NCI-H2227 (cell line): Measurements from ENCODE around the gene STK10.
"Not testable (repeated sequence)": the region's sequence is repeated elsewhere in the genome, so short reads cannot be mapped to it uniquely, and the experiment has no call there.

Source experiments
- DNase-seq: peaks from one replicate; lab custom pipeline; 2025; ENCODE audit not compliant: unreplicated experiment; lab: John Stamatoyannopoulos, UW

Gene STK10

DNA sequence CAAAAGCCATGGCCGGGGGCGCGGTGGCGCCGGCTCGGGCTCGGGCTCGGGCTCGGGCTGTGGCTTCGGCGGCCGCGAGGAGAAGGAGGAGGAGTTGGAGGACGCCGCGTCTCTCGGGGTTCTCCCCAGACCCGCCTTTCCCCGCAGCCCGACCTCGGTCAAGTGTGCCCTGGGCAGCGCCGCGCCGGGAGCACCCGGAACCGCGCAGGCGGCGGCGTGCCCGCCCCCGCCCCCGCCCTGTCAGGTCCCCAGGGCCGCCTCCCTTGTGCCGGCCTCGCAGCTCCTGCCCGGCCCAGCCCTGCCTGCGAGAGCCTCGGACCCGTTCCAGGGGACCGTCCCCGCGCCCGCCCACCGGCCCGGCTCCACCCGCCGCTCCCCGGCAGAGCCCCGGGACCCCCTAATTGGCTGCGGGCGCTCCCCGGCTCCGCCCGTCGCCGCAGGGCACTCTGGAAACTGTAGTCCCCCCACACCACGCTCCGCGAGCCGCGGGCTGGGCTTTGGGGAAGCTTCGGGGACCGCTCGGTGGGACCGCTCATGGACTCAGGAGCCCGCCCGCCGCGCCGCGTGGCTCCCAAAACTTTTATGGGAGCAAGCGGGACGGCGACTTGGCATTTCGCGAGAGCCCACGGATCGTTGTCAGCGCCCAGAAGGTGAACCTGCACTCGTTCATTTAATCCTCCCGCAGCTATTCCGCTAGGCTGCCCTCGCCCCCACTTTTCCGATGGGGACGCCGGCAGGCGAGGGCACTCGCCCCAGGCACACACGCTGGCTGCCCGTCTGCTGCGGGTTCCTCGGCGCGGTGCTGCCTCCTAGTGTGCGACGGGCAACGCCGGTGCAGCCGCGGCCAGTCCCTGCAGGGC is at the start of gene STK10:
Gene STK10 (minus strand): TSS at position 192 of the 860 bp plus-strand sequence. CDS start 182 bp downstream, at position 10.
- peak; percentile 90 for DNase-seq

DNA sequence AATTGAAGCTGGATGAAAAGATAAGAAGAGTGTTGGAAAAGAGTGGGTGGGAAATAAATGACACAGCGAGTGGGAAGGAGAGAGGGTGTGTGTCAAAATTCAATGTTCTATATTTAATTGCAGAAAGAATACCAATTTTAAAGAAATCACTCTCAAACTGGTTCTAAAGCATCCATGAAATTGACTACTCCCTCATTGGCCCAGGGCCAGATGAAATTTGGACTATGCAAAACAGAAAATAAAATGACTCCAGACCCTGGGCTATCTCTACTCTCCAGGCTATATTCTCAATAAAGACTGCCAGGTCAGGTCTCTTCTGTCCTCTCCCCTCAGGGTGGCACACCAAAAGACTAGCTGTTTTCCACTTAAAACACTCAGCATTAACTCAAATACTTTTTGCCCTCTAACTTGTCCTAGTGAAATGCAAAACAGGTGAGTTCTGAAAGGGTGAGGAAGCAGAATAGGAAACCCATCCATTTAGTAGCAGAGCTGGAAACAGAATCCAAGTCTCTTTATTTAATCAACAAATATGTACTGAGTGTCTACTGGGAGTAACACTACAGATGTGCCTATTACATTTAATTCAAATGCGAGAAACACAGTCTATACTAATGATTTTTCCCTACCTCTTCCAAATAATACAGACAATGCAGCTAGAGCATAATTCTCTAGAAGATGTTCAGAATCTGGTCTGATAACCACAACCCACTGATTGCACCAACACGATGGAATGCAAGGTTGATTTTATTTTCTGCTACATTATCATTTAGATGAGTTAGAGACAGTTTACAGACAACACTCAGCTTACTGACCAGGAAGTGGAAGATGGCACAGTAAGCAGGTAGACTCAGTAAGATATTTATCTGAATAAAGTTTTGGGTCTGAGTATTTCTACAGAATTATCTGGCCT is 48.1 kb upstream of the STK10 start:
- no peak for DNase-seq

DNA sequence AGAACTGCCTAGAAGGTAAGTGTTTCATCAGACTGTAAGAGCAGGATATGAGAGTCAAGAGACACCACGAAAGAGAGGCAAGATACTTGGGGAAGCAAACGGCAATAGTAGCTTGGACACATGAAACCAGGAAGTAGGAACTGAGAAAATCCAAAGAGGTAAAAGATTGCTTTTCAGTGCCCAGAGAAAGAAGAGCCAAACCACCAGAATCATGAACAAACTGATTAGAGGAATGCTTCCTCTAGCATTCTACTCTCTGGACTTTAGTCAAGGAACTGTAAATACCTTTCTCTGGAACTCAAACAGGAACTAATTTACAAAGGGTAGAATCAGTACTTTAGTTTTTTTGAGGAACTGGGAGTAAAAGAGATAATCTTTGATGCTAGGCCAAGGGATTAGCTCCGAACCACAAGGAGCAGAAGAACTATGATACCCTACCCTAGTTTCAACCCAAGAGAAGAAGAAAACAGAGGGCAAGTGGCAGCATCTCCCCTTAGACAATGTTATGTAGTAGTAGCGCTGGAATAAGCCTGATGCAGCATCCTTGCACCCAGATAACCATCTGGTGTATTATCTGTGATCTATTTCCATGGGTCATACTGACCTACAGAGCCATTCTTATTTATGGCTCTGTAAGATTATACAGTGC is 47.2 kb upstream of the STK10 start:
- no peak for DNase-seq

DNA sequence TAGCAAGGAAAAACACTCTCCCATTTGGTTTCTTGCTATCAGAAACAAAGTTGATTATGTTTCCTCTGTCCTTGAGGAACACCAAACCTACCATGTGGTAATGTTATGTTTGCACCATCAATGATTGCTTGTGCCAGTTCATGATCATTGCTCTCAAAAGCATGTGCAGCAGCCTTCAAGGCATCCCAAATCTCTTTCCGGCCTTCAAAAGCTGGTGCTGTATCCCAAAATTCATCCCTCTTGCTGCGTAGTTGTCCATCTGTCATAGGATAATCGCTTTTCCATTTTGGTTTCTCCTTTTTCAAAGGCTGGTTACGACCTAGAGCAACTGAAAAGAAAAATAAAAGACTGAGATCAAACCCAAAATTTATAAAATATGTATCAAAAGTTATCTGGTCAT is 46.0 kb upstream of the STK10 start:
- DNase-seq = no peak

DNA sequence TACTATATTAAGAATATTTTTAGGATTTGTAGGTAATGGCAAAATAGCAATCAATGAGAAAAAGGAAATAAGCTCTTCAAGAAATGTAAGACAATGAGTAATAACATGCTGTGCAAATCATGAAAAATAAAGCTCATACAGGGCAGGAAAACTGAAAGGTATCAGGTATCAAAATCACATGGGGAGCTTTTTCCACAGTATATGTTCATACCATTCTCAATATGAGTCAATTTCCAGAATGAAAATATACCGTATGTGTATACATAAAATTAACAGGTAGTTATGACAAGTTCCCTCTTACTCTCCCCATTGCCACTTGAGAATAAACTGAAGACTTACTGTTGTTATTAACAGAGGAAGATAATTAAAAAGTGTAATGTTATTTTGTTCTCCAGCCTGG is 41.9 kb upstream of the STK10 start:
- no peak for DNase-seq

DNA sequence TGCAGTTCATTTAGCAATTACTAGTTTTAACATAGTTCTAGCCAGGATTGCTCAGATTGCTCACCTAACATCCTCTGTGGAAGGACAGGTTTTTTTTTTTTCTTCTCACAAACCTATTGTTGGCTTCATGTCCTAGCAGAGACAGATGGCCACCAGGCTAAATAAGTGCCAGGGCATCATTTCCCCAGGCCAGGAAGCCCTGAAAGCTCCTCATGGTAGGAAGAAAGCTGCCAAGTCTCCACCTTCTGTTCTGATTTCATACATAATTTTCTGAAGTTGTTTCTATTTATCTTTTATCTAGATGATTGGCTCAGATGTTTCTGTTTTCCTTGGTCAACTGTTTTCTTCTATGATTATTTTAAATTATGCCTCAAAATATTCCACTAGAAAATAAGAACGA is 37.0 kb upstream of the STK10 start:
- no peak for DNase-seq

DNA sequence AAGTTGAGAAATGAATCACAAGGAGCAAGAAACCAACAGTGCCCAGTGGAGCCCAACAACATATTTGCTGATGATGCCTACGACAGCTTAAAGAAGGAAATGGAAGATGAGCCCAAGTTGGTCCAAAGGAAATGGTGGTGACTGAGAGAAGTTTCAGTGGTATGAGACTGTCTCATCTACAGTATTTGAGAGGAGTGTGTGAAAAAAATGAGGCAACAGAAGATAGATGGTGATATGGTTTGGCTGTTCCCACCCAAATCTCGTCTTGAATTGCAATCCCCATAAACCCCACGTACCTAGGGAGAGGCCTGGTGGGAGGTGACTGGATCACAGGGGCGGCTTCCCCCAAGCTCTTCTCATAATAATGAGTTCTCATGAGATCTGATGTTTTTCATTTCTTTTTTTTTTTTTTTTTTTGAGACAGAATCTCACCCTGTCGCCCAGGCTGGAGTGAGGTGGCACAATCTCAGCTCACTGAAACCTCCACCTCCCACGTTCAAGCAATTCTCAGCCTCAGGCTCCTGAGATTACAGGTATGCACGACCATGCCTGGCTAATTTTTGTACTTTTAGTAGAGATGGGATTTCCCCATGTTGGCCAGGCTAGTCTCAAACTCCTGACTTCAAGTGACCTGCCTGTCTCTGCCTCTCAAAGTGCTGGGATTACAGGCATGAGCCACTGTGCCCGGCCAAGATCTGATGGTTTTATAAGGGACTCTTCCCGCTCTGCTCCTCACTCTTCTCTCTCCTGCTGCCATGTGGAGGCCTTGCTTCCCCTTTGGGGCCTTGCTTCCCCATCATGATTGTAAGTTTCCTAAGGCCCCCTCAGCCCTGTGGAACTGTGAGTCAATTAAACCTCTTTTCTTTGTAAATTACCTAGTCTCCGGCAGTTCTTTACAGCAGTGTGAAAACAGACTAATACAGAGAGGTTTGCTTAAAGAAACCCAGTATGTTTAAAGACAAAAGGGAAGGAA is 36.2 kb upstream of the STK10 start:
- DNase-seq = no peak

DNA sequence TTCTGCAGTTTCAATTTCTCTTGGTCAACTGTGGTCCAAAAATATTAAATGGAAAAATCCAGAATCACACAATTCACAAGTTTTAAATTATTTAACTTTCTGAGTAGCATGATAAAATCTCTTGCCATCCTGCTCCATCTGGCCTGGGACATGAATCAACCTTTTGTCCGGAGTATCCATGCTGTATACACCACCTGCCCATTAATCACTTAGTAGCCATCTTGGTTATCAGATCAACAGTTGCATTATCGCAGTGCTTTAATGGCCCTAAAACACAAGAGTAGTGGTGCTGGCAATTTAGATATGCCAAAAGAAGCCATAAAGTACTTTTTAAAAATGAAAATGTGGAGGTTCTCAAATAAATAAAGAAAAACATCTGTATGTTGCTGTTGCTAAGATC is 31.3 kb upstream of the STK10 start:
- no peak for DNase-seq

DNA sequence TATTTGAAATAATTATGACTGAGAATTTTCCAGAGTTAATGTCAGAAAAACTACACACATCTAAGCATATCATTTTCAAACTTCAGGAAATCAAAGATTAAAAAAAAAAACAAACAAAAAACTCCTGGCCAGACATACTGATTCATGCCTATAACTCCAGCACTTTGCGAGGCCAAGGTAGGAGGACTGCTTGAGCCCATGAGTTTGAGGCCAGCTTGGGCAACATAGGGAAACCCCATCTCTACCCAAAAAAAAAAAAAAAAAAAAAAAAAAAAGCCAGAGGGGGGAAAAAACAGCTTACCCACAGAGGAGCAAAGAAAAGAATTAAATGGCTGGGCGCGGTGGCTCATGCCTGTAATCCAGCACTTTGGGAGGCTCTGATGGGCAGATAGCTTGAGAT is 28.3 kb upstream of the STK10 start:
- DNase-seq = no peak

DNA sequence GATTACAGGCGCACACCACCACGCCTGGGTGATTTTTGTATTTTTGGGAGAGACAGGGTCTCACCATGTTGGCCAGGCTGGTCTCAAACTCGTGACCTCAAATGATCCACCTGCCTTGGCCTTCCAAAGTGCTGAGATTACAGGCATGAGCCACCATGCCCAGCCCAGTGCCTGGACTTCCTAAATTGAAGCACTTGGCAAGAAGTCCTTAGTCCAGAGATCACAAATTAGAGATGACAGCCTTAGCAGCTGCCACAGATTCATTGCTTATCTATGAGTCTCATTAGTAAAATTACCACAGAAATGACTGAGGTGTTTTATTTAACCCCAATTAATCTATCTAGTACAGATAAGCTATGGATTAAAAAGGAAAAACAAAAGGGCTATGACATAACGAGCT is 25.1 kb upstream of the STK10 start:
- DNase-seq = no peak

DNA sequence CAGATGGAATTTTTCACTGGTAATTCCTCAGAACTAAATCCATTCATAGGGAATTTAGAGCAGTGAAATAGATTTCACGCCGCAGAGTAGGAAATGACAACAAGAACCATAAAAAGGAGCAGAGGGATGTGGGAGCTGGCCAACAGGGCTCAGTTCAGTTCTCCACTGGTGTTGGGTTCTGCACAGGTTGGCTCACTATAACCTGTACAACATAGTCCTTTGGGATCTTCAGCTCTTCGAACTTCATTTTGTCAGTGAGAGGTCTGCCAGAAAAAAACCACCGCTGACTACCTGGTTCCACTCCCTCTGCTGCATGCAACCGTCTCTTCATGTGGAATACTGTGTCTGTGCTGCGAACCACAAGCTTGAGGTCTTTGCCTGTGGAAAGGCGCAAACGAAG is 23.7 kb upstream of the STK10 start:
- DNase-seq = no peak

DNA sequence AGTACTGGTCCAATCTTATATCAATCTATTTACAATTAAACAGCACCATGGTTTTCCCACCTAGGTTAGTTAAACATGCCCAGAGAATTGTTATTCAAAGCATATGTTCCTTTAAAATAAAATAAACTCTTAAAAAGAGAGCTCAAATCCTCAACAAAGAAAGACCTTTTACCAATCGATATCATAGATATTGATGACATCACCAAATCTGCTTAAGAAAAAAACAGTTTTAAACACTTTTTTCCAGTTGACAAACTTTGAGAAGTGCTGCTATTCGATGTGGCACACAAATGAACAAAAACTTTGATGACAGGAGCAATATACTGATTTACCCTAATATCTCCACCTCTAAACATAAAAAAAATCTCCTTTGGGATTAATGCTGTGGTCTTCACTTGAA is 21.7 kb upstream of the STK10 start:
- DNase-seq = no peak

DNA sequence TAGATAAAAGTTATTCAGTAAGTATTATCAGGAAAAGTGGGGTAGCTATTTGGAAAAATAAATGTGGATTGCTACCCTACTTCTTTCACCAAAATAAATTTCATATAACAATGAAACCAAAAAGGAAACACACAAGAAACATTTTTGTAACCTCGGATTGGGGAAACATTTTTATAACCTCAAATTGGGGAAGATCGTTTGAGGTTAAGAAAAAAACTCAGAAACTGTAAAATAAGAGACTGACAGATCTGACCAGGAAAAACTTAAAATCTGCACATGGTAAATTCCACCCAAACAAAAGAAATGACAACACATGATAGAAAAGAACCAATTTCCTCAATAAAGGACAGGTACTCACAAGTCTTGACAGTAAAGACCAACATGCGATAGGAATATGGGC is 19.5 kb upstream of the STK10 start:
- no peak for DNase-seq

DNA sequence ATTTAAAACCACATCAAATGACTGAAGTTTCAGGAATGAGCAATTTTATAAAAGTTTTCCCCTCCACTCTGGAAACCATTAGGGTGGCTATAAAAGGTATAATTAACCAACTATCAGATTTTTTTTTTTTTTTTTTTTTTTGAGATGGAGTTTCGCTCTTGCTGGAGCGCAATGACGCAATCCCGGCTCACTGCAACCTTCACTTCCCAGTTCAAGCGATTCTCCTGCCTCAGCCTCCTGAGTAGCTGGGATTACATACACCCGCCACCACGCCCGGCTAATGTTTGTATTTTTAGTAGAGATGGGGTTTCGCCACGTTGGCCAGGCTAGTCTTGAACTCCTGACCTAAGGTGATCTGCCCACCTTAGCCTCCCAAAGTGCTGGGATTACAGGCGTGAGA is 18.0 kb upstream of the STK10 start:
- DNase-seq = not testable (repeated sequence)

DNA sequence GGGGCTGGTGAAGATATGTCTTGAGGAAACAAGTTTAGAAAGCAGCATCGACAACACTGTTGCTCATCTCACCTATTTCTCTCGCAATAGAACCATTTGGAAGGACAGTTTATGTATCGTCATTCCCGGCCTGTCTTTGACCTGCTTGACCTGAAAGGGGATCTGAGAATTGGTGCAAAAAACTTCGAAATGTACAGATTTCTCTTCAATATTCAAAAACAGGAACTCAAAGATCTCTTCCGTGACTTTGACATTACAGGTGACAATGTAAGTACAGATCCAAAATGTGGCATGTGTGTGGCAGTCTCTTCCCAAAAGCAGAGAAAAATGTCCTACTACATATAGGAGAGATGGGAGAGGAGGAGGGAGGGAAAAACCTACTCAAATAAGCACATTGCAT is 12.5 kb upstream of the STK10 start:
- DNase-seq = no peak

DNA sequence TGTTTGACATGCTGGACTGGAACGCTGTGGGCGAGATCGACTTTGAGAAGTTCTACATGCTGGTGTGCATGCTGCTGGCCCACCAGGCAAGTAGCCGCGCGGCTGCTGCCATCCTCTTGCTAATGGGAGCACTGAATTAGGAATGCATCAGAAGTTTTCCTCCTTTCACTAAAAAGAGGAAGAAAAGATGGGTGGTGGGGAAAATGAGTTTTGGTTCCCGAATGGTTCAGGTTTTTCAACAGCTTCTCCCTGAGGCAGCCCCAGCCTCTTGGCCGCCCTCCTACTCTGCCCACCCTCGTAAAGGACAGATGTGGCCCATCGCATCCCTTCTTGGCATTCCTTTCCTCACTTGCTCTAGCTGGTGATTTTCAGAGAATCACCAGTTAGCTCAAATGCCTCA is 11.4 kb upstream of the STK10 start:
- DNase-seq = no peak

DNA sequence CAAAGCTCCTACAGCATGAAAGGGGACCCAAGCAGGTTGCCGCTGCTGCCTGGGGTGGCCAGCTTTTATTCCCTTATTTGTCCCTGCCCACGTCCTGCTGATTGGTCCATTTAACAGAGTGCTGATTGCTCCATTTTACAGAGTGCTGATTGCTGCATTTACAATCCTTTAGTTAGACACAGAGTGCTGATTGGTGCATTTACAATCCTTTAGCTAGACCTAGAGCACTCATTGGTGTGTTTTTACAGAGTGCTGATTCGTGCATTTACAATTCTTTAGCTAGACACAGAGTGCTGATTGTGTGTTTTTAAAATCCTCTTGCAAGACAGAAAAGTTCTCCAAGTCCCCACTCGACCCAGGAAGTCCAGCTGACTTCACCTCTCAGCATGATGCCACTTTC is 9.8 kb upstream of the STK10 start:
- DNase-seq = not testable (repeated sequence)

DNA sequence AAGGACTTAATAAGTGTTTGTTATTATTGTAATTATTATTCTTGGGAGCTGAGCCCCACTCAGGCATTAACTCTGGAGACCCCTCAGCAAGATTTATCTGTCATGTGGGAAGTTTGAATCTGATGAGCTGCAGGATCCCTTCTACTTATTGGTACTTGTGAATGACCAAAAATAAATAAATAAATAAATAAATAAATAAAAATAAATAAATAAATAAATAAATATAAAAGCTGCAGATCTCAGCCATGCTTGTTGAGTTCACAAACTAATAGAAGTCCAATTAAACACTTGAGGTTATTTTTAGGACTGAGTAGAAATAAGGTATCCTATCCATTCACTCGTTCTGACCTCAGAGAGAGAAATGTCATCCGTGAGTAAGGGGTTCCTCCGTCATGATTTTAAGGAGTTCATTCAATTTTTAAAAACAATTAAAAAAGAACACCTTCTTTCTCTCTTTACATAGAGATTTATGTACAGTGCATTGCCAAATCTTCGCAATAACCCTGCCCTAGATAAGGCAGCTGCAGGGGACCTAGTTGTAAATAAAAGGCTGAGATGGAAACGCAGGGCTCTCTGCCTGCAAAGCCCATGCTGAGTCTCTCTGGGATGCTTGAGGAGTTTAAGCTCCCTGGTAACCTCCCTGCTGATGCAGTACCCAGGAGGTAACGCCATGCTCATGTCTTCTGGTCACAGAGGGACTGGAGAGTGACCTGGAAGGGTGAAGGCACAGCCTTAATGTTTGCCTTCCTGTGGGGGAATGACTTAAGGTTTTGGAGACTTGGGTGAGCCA is 7.2 kb upstream of the STK10 start:
- no peak for DNase-seq

DNA sequence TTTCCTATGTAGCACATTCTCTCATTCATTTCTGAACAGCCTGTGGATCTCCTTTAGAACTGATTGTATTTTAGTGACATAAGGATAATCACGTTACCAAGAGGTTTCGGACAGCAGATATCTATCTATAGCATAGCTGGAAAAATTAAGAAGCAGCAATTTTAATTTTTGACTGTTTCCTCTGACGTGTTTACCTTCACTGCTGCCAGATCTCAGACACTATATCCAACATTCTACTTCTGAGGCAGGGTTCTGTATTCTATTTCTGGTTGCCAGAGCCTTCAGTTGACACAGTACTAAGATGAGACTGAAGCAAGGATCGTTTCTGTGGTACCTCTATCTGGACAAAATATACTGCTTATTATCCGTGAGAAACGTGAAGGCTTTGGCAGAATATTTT is 5.8 kb upstream of the STK10 start, which contains the start of gene EFCAB9:
Gene EFCAB9 (plus strand): TSS at position 301 of the 400 bp plus-strand sequence. CDS start 1 bp downstream, at position 302.
- DNase-seq = no peak
